ENCODE measurements around the gene SLC4A7.

SLC4A7 gene

DNA sequence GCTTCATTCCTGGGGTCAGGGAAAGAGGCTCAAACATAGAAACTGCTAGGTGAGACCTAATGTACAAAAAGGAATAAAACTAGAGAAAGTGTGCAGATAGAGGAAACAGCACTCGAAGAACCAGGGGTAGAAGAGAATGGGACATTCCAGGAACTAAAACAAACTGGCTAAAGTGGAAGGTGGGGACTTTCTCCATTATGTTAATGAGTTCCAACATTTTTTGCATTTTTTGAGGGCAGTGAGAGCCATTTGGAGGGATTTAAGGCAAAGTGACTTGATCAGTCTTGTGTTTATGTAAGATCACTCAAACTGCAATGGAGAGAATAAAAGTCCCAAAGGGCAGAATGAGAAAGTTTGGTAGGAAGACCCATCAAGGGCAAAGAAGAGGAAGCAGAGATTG is 20.6 kb upstream of the SLC4A7 start:
- Mint-ChIP-seq H3K27ac (no peak overlapping the region), H3K9me3 (ENCODE audit: low read depth) (no peaks in the 10 kb centered on the region), H3K4me1 (ENCODE audit: low read depth) (no peaks in the 10 kb centered on the region)

GRCh38 chr3:27503526-27503925 is 19.3 kb upstream of the SLC4A7 start:
- H3K27ac Mint-ChIP-seq: no peak overlapping the region
- H3K9me3 Mint-ChIP-seq (ENCODE audit: low read depth): no peaks in the 10 kb centered on the region
- no peaks in the 10 kb centered on the region for H3K27me3 Mint-ChIP-seq
- H3K4me3 Mint-ChIP-seq: no peak overlapping the region
- no peaks in the 10 kb centered on the region for H3K4me1 Mint-ChIP-seq (ENCODE audit: low read depth)
- H3K36me3 Mint-ChIP-seq: no peaks in the 10 kb centered on the region

More for the DNA sequence above, 20.6 kb upstream of the SLC4A7 start:
- Mint-ChIP-seq H3K27me3 (no peaks in the 10 kb centered on the region), H3K4me3 (no peak overlapping the region), H3K36me3 (no peaks in the 10 kb centered on the region)

DNA sequence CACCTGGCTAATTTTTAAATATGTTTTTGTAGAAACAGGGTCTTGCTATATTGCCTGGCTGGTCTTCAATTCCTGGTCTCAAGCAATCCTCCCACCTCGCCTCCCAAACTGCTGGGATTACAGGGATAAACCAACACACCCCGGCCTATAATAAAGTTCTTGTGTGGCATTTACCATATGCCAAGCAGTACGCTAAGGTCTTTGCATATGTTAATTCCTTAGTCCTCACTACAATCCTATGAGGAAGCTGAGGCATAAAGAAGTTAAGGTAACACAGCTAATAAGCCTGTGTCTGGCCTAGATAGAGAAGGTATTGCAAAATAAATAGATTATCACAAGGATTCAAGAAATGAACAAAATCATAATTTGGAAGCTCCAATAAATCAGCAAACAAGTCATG is 17.6 kb upstream of the SLC4A7 start:
- no peak overlapping the region for H3K27ac Mint-ChIP-seq
- H3K4me1 Mint-ChIP-seq (ENCODE audit: low read depth): peaks cover 4% of the 10 kb centered on the region
- no peaks in the 10 kb centered on the region for H3K36me3 Mint-ChIP-seq
- H3K27me3 Mint-ChIP-seq: no peaks in the 10 kb centered on the region
- H3K4me3 Mint-ChIP-seq: no peak overlapping the region
- H3K9me3 Mint-ChIP-seq (ENCODE audit: low read depth): no peaks in the 10 kb centered on the region

DNA sequence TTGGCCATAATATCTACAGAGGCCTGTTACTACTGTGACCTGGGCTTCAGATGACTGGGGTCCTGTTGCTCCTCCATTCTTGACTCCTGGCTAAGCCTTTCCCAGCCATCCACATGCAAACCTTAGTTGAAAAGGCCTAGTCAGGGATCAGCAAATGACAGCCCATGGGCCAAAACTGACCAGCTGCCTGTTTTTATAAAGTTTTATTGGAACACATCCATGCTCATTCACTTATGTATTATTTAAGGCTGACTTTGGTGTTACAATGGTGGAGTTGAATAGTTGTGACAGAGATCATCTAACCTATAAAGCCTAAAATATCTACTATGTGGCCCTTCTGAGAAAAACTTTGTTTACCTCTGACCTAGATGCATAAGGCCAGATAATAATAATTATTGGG is 16.8 kb upstream of the SLC4A7 start:
- H3K27me3 Mint-ChIP-seq: no peaks in the 10 kb centered on the region
- no peak overlapping the region for H3K27ac Mint-ChIP-seq
- no peak overlapping the region for H3K4me3 Mint-ChIP-seq
- H3K4me1 Mint-ChIP-seq (ENCODE audit: low read depth): peaks cover 7% of the 10 kb centered on the region
- H3K36me3 Mint-ChIP-seq: no peaks in the 10 kb centered on the region
- no peaks in the 10 kb centered on the region for H3K9me3 Mint-ChIP-seq (ENCODE audit: low read depth)

DNA sequence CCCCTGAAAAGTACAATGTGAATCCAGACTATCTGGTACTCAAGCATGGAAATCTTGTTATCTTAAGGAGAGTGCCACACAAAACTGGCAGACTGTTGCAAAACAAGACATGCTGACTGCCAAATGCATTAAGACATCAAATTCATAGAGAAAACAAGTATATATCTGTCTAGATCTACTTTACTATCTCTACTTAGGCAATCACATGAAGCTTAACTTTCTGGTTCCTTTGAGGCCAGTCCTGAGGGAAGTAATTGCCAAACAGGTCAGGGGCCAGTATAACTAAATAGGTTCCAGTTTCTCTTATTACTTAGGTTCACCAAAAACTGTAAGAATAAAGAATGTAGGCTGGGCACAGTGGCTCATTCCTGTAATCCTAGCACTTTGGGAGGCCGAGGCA is 15.9 kb upstream of the SLC4A7 start:
- Mint-ChIP-seq H3K36me3 (no peaks in the 10 kb centered on the region), H3K9me3 (ENCODE audit: low read depth) (no peaks in the 10 kb centered on the region), H3K4me1 (ENCODE audit: low read depth) (peaks cover 7% of the 10 kb centered on the region), H3K27ac (no peak overlapping the region), H3K27me3 (no peaks in the 10 kb centered on the region), H3K4me3 (no peak overlapping the region)

DNA sequence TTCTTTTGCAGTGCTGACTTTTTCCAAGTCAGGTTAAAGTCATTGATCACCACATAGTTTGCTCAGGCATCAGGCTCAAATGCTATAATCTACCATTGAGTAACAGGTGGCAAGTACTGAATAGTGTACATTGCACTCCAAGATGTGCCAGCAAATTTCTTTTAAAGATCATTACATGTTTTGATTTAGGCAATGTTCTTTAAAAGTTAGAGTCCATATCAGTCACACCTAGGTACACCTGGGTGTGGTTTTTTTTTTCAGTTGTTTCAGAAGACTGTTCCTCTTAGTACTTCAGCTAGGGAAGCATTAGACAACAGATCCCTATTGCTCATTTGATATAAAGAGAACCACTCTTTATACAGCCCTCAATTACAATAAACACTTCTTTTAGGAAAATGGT is 10.6 kb upstream of the SLC4A7 start:
- Mint-ChIP-seq H3K4me3 (no peak overlapping the region), H3K27me3 (no peaks in the 10 kb centered on the region), H3K36me3 (no peaks in the 10 kb centered on the region), H3K9me3 (ENCODE audit: low read depth) (no peaks in the 10 kb centered on the region), H3K4me1 (ENCODE audit: low read depth) (peaks cover 7% of the 10 kb centered on the region), H3K27ac (no peak overlapping the region)

GRCh38 chr3:27488821-27489220 is 4.6 kb upstream of the SLC4A7 start:
- Mint-ChIP-seq H3K9me3 (ENCODE audit: low read depth) (no peaks in the 10 kb centered on the region), H3K27ac (no peak overlapping the region), H3K4me1 (ENCODE audit: low read depth) (no peaks in the 10 kb centered on the region), H3K36me3 (no peaks in the 10 kb centered on the region), H3K27me3 (no peaks in the 10 kb centered on the region), H3K4me3 (no peak overlapping the region)

- H3K36me3 Mint-ChIP-seq: no peaks in the 10 kb centered on the region
- H3K27me3 Mint-ChIP-seq: no peaks in the 10 kb centered on the region
- no peaks in the 10 kb centered on the region for H3K9me3 Mint-ChIP-seq (ENCODE audit: low read depth)
- peaks cover 7% of the 10 kb centered on the region for H3K4me1 Mint-ChIP-seq (ENCODE audit: low read depth)
- no peak overlapping the region for H3K27ac Mint-ChIP-seq
- H3K4me3 Mint-ChIP-seq: no peak overlapping the region
These were observed 3.2 kb upstream of the SLC4A7 start for GRCh38 chr3:27487383-27487782.

DNA sequence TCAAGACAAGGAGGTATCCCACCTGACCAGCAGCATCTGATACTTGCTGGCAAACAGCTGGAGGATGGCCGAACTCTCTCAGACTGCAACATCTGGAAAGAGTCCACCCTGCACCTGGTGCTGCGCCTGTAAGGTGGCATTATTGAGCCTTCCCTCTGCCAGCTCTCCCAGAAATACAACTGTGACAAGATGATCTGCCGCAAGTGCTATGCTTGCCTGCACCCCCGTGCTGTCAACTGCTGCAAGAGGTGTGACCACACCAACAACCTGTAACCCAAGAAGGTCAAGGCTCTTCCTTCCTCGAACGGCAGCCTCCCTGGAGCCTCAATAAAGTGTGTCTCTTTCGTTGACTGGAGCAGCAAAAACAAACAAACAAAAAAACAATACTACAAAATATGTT is 2.2 kb upstream of the SLC4A7 start:
- H3K4me3 Mint-ChIP-seq: peak overlapping the region; percentile 4
- H3K27ac Mint-ChIP-seq: no peak overlapping the region

GRCh38 chr3:27485866-27486265 is 1.7 kb upstream of the SLC4A7 start:
- Mint-ChIP-seq H3K9me3 (ENCODE audit: low read depth) (no peaks in the 10 kb centered on the region), H3K4me3 (no peak overlapping the region), H3K27ac (no peak overlapping the region), H3K36me3 (no peaks in the 10 kb centered on the region), H3K27me3 (no peaks in the 10 kb centered on the region), H3K4me1 (ENCODE audit: low read depth) (peaks cover 21% of the 10 kb centered on the region)

More for the DNA sequence above, 2.2 kb upstream of the SLC4A7 start:
- Mint-ChIP-seq H3K4me1 (ENCODE audit: low read depth) (peaks cover 16% of the 10 kb centered on the region), H3K27me3 (no peaks in the 10 kb centered on the region), H3K9me3 (ENCODE audit: low read depth) (no peaks in the 10 kb centered on the region), H3K36me3 (no peaks in the 10 kb centered on the region)

DNA sequence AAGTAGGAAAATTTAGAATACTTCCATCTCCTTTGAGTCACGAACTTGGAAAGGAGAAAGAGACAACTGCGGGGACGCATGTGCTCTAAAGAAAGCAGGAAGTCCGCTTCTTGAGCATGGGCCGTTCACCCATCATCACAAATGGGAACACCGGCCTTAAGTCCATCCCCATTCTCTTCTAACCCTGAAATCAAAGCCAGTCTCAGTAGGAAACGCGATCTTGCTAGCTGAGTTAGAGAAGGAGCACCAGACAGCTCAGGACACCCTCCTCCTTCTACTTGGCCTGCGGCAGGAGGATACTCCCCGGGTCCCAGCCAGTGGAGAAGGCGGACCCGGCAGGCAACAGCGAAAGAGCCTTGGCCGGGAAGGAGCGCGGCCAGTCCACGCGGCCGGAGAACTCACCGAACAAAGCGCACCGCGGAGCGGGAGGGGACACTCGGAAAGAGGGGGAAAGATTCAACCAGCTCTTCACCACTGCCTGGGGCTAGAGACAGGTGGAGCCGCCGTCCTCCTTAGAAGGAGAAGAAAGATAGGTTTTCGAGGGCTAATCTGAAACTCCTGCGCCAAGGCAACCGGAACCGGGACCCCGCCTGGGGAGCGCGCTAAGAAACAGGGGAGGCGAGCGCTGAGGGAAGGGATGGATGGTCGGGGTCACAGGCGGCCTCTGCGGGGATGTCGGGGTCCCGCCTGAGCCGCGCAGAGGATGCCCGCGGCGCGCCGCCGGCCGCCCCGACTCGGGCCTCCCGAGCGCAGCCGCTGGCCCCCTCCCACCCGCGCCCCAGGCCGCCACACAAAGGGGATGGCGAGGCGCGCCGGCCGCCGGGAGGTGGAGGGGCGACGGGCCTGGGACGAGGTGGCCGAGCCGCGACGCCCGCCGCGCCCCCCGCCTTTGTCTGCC is 818 bp downstream of the SLC4A7 start:
- H3K27ac Mint-ChIP-seq: peak overlapping the region; percentile 87
- H3K36me3 Mint-ChIP-seq: no peaks in the 10 kb centered on the region
- no peaks in the 10 kb centered on the region for H3K27me3 Mint-ChIP-seq
- H3K4me3 Mint-ChIP-seq: peak overlapping the region; percentile 97
- H3K9me3 Mint-ChIP-seq (ENCODE audit: low read depth): no peaks in the 10 kb centered on the region
- peaks cover 42% of the 10 kb centered on the region for H3K4me1 Mint-ChIP-seq (ENCODE audit: low read depth)

DNA sequence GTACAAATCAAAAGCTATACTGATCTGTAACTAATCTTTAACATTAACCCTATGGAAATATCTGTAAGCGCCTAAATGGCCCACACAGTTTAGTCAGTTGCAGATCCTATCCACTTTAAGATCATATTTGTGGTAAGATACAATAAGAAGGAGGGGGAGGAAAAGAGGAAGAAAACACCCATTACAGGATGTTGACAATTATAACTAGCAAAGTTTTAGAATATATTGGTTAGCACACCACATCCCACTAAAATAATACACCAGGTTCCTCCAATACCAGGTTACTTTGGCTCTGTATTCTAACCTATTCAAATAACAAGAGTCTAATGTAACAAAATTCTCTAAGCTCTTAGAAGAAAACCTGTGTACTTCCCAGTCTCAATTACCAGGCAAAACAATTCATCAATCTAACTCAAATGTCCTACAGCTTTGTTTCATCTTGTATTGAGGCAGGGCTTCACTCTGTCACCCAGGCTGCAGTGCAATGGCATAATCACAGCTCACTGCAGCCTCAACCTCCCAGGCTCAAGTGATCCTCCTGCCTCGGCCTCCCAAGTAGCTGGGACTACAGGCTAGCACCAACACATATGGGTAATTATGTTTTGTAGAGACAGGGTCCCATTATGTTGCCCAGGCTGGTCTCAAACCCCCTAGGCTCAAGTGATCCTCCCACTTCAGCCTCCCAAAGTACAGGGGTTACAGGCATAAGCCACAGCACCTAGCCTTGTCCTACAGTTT is 4.2 kb downstream of the SLC4A7 start:
- Mint-ChIP-seq H3K36me3 (peaks cover 7% of the 10 kb centered on the region), H3K4me3 (peak overlapping the region; percentile 51), H3K9me3 (ENCODE audit: low read depth) (peaks cover 5% of the 10 kb centered on the region), H3K27ac (peak overlapping the region; percentile 72), H3K27me3 (no peaks in the 10 kb centered on the region), H3K4me1 (ENCODE audit: low read depth) (peaks cover 60% of the 10 kb centered on the region)

- Mint-ChIP-seq H3K4me1 (ENCODE audit: low read depth) (peaks cover 42% of the 10 kb centered on the region), H3K4me3 (no peak overlapping the region), H3K36me3 (peaks cover 6% of the 10 kb centered on the region), H3K9me3 (ENCODE audit: low read depth) (peaks cover 5% of the 10 kb centered on the region), H3K27me3 (no peaks in the 10 kb centered on the region), H3K27ac (no peak overlapping the region)
These were observed 12.1 kb downstream of the SLC4A7 start for GRCh38 chr3:27471923-27472550.

GRCh38 chr3:27468283-27468886 is 15.8 kb downstream of the SLC4A7 start:
- Mint-ChIP-seq H3K9me3 (ENCODE audit: low read depth) (no peaks in the 10 kb centered on the region), H3K27ac (no peak overlapping the region), H3K4me3 (no peak overlapping the region), H3K27me3 (no peaks in the 10 kb centered on the region), H3K4me1 (ENCODE audit: low read depth) (peaks cover 20% of the 10 kb centered on the region), H3K36me3 (no peaks in the 10 kb centered on the region)

DNA sequence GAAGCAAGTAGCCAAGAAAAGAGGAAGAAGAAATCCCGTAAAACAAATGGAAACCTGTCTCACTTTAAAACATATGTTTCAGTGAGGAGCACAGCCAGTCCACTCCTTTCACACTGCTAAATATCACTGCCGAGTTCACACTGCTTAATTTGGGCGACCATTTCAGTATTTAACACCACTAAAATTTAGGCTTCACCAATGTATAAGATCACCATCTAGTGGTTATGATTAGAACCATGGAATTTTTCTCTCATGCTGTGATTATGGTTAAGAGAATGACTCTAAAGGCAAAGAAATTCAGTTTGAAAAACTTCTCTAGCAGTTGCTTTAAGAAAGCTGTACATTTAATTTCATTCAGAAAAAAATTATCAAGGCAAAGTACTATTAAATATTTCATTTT is 16.6 kb downstream of the SLC4A7 start:
- Mint-ChIP-seq H3K4me1 (ENCODE audit: low read depth) (peaks cover 20% of the 10 kb centered on the region), H3K27ac (no peak overlapping the region), H3K9me3 (ENCODE audit: low read depth) (no peaks in the 10 kb centered on the region), H3K36me3 (no peaks in the 10 kb centered on the region), H3K27me3 (no peaks in the 10 kb centered on the region), H3K4me3 (no peak overlapping the region)

All from activated naive CD8-positive, alpha-beta T cell (primary cell).